Lower leg skin (tissue), 3 donors: ENCODE results near the gene DNMT3A.

Source experiments
- CTCF ChIP-seq, 3 donors: fragments of 450-650 bp; IDR thresholded peaks; one replicate each; pipeline ENCODE4 v1.5.1; 2016; ENCODE audit warnings: antibody characterized with exemption in 3 of 3, mild to moderate bottlenecking in 3 of 3, moderate library complexity in 2 of 3
- POLR2A ChIP-seq, 2 donors: fragments of 450-650 bp; IDR thresholded peaks; one replicate each; pipeline ENCODE4 v1.6.1; 2016 to 2017; ENCODE audit warnings: antibody characterized with exemption in 2 of 2, mild to moderate bottlenecking in 1 of 2, moderate library complexity in 1 of 2

GRCh38 chr2:25275575-25275965 is 66.2 kb downstream of the DNMT3A start:
- TF ChIP-seq CTCF (IDR thresholded peaks at IDR 0.05) (no peak), POLR2A (IDR thresholded peaks at IDR 0.05) (no peak)
